ENCODE data around the gene HNRNPLL. TPM values are rescaled to one million over a fixed set of nuclear protein-coding genes. Genes with fewer than 3 reads are reported as not detected.
"Not testable (repeated sequence)": the region's sequence is repeated elsewhere in the genome, so short reads cannot be mapped to it uniquely, and the experiment has no call there.

Gene HNRNPLL
- total and polyA plus RNA-seq, 2 of the 8 experiments (the other 6 are each of a cell fraction or from before 2014, with no cell fraction given): 18.6 to 69.3 TPM

DNA sequence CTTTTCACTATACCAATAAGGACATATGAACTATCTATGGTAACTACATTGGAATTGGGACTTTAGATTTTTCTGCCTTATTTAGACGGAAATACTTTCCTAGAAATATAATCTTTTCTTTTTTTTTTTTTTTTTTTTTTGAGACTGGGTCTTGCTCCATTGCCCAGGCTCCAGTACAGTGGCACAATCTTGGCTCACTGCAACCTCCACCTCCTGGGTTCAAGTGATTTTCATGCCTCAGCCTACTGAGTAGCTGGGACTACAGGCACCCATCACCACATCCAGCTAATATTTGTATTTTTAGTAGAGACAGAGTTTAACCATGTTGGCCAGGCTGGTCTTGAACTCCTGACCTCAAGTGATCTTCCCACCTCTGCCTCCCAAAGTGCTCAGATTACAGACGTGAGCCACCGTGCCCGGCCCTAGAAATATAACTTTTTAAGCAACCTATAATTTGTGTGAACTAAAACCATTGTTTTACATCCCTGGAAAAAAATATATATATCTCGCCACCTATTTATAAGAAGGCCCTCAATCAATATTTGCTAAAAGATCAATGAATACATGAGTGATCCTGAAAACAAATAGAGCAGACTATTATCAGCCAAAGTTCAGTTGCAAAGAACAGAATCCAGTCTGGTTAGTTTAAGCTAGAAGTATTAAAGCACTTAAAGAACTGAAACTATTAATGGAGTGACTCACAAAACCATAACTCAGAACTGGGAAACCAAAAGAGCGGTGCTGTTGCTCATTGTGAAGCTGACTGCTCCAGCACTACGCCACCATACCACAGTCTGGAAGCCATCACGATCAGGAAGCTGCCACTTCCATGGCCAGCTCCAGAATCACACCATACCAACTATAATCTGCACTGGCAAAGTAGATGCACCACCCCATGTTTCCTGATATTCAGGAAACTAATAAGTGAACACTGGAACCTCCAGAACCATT, 8.4 kb upstream of the HNRNPLL start (continued):
- TF ChIP-seq, protein P1, sequence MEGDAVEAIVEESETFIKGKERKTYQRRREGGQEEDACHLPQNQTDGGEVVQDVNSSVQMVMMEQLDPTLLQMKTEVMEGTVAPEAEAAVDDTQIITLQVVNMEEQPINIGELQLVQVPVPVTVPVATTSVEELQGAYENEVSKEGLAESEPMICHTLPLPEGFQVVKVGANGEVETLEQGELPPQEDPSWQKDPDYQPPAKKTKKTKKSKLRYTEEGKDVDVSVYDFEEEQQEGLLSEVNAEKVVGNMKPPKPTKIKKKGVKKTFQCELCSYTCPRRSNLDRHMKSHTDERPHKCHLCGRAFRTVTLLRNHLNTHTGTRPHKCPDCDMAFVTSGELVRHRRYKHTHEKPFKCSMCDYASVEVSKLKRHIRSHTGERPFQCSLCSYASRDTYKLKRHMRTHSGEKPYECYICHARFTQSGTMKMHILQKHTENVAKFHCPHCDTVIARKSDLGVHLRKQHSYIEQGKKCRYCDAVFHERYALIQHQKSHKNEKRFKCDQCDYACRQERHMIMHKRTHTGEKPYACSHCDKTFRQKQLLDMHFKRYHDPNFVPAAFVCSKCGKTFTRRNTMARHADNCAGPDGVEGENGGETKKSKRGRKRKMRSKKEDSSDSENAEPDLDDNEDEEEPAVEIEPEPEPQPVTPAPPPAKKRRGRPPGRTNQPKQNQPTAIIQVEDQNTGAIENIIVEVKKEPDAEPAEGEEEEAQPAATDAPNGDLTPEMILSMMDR (IDR thresholded peaks at IDR 0.05; ENCODE audit: control extremely low read depth in 1 of 3, insufficient read depth in 1 of 3, low read depth in 1 of 3, low read length in 3 of 3): no peak
- TF ChIP-seq RBBP5 (IDR thresholded peaks at IDR 0.05; ENCODE audit: borderline replicate concordance, low read depth, low read length): no peak
- no peak for TF ChIP-seq NANOG (IDR thresholded peaks at IDR 0.05; ENCODE audit: insufficient read depth, low read depth, low read length, poor library complexity, severe bottlenecking)

GRCh38 chr2:38609246-38609645, 6.5 kb upstream of the HNRNPLL start:
- POLR2A ChIA-PET (ENCODE audit: partially characterized antibody): interaction anchor here (21.1 kb wide), 1 partner anchor 134 kb away, joined by 334 read pairs; the partner anchor contains the start of gene SRSF7
- not testable (repeated sequence) for H3K79me1 ChIP-seq (ENCODE audit: low read depth, low read length); H2AFZ ChIP-seq (ENCODE audit: low read length); H3K4me3 ChIP-seq (ENCODE audit: extremely low read depth in 1 of 4, insufficient read depth in 2 of 4, low read depth in 3 of 4, low read length in 4 of 4); H2BK12ac ChIP-seq (ENCODE audit: low read depth, low read length); H4K91ac ChIP-seq (replicated peaks; ENCODE audit: insufficient read length, low read length); H2BK5ac ChIP-seq (ENCODE audit: low read depth, low read length); FAIRE-seq; H2AK5ac ChIP-seq (ENCODE audit: low read depth, low read length); H3K4ac ChIP-seq (replicated peaks; ENCODE audit: insufficient read length, low read depth, low read length); H3K9me3 ChIP-seq (ENCODE audit: insufficient read depth in 2 of 2, low read depth in 1 of 2, low read length in 1 of 2); H3K27me3 ChIP-seq (replicated peaks in 1 of 4; ENCODE audit: control insufficient read depth in 3 of 4, extremely low read depth in 1 of 4, insufficient read depth in 3 of 4, low read length in 3 of 4); H3K4me1 ChIP-seq (replicated peaks in 1 of 4; ENCODE audit: control insufficient read depth in 3 of 4, insufficient read depth in 4 of 4, low read length in 3 of 4); H2BK20ac ChIP-seq (ENCODE audit: low read length); H3K18ac ChIP-seq (ENCODE audit: extremely low read depth, low read length); H4K5ac ChIP-seq (ENCODE audit: insufficient read length, low read depth, low read length); H4K8ac ChIP-seq (ENCODE audit: extremely low read depth, insufficient read depth, low read length); H3K14ac ChIP-seq (ENCODE audit: insufficient read length); H3K4me2 ChIP-seq (ENCODE audit: insufficient read depth in 1 of 2, low read depth in 2 of 2, low read length in 2 of 2); H2BK120ac ChIP-seq (replicated peaks; ENCODE audit: low read depth, low read length); H4K20me1 ChIP-seq (replicated peaks in 1 of 2; ENCODE audit: control insufficient read depth in 1 of 2, insufficient read depth in 2 of 2, low read length in 2 of 2); DNase-seq (ENCODE audit: low read depth in 1 of 2, low spot score in 2 of 2); H3K23me2 ChIP-seq (ENCODE audit: low read depth, low read length); H3K23ac ChIP-seq (ENCODE audit: insufficient read length); H3K27ac ChIP-seq (ENCODE audit: low read depth, low read length); H3K56ac ChIP-seq (replicated peaks; ENCODE audit: insufficient read length, low read depth, low read length); H3K79me2 ChIP-seq (ENCODE audit: control insufficient read depth in 1 of 2, insufficient read depth in 2 of 2, low read length in 2 of 2); H3K9ac ChIP-seq (replicated peaks in 1 of 4; ENCODE audit: extremely low read depth in 1 of 4, low read depth in 3 of 4, low read length in 3 of 4); H2BK15ac ChIP-seq (ENCODE audit: low read length); H3K36me3 ChIP-seq (ENCODE audit: control insufficient read depth in 2 of 4, insufficient read depth in 4 of 4, low read length in 3 of 4)
- CTCF ChIA-PET (ENCODE audit: partially characterized antibody): interaction anchor here (1.6 kb wide), 1 partner anchor 116 kb away, joined by 4 read pairs; no protein-coding TSS in a partner anchor
- WGBS, 2 experiments (ENCODE audit: extremely low coverage in 1 of 2, insufficient coverage in 1 of 2, insufficient read length in 1 of 2, insufficient replicate concordance in 2 of 2, low coverage in 1 of 2, low lambda C conversion rate in 2 of 2, missing lambda C conversion rate in 1 of 2): 92% methylated on average over 2 of the region's 2 CpGs; no CpG with 5 or more reads in 1 of the 2 experiments

All from H1 (cell line).